ENCODE data around the gene C5orf34. TPM values are rescaled to one million over a fixed set of nuclear protein-coding genes. Genes with fewer than 3 reads are reported as not detected.

The C5orf34 gene
- total and polyA plus RNA-seq, 9 of the 15 experiments (the other 6 are each of a cell fraction or from before 2014, with no cell fraction given) = 13.2 to 32.6 (median 20.7) TPM

GRCh38 chr5:43514816-43515677 lies at the start of gene C5orf34 (continued):
- no peak for TF ChIP-seq ZNF512 (tag; IDR thresholded peaks at IDR 0.05)
- TF ChIP-seq ZNF668 (CRISPR knock-in tag; IDR thresholded peaks at IDR 0.05) = no peak
- TF ChIP-seq GATA2 (CRISPR knock-in tag; IDR thresholded peaks at IDR 0.05) = no peak
- no peak for TF ChIP-seq ZBTB17 (CRISPR knock-in tag; IDR thresholded peaks at IDR 0.05)
- TF ChIP-seq ATF2 (CRISPR knock-in tag; IDR thresholded peaks at IDR 0.05) = no peak
- TF ChIP-seq EP400 (IDR thresholded peaks at IDR 0.05) = peak; percentile 94
- TF ChIP-seq NFE2L1 (tag; IDR thresholded peaks at IDR 0.05; ENCODE audit: borderline replicate concordance, low read depth) = no peak
- no peak for TF ChIP-seq PATZ1 (CRISPR knock-in tag; IDR thresholded peaks at IDR 0.05; ENCODE audit: borderline replicate concordance)
- peak; percentile 27; the same call in 1 of the 2 replicates for TF ChIP-seq JUN (IDR thresholded peaks at IDR 0.05; ENCODE audit: borderline replicate concordance, low read depth, low read length)
- TF ChIP-seq JUN (CRISPR knock-in tag; IDR thresholded peaks at IDR 0.05; ENCODE audit: borderline replicate concordance) = no peak
- TF ChIP-seq ZEB2 (IDR thresholded peaks at IDR 0.05) = no peak
- no peak for TF ChIP-seq USF1 (CRISPR knock-in tag; IDR thresholded peaks at IDR 0.05)
- peak in 1 of 2 experiments; percentile 89; a peak in 3 of 4 replicates for TF ChIP-seq MAZ (CRISPR knock-in tag; conservative IDR thresholded peaks at IDR 0.05 in 1 of 2, IDR thresholded peaks at IDR 0.05 in 1 of 2)
- TF ChIP-seq PTRF (tag; IDR thresholded peaks at IDR 0.05) = no peak
- TF ChIP-seq ZBTB1 (CRISPR knock-in tag; IDR thresholded peaks at IDR 0.05; ENCODE audit: borderline replicate concordance, low read depth) = peak; percentile 89; the same call in 1 of the 2 replicates
- TF ChIP-seq KLF6 (CRISPR knock-in tag; IDR thresholded peaks at IDR 0.05; ENCODE audit: borderline replicate concordance) = no peak
- TF ChIP-seq AFF4 (CRISPR knock-in tag; IDR thresholded peaks at IDR 0.05) = 0 out of 2 replicates have a peak, but pooled peaks have one; percentile 67

All from K562 (cell line).